Activated CD4-positive, alpha-beta T cell treated with anti-CD3 and anti-CD28 coated beads, Interleukin-2, amount 10 ng/mL, durations not matched to agents 7 days and 5 days (primary cell): ENCODE results near the gene AKAP12. TPM values are rescaled to one million over a fixed set of nuclear protein-coding genes. Genes with fewer than 3 reads are reported as not detected.
"Not testable (repeated sequence)": the region's sequence is repeated elsewhere in the genome, so short reads cannot be mapped to it uniquely, and the experiment has no call there.

Experiments used
- CTCF ChIA-PET: fragments of 350-600 bp; sonication (Branson Sonifier 250); formaldehyde crosslinking; loops from one replicate; lab custom pipeline; 2021; ENCODE audit warnings: antibody characterized with exemption; lab: Charles Lee
- POLR2A ChIA-PET: fragments of 350-600 bp; sonication (Branson Sonifier 250); formaldehyde crosslinking; loops from one replicate; lab custom pipeline; 2021; ENCODE audit warnings: antibody characterized with exemption; lab: Charles Lee
- DNase-seq: peaks from one replicate; pipeline ENCODE4 v3.0.0-alpha.2; 2020
- H3K27ac Mint-ChIP-seq: one replicate; pipeline ENCODE4 v1.8.0; 2021; ENCODE audit warnings: mild to moderate bottlenecking, moderate library complexity, mixed read lengths
- H3K27me3 Mint-ChIP-seq: one replicate; pipeline ENCODE4 v1.8.0; 2021; ENCODE audit warnings: mixed read lengths
- H3K36me3 Mint-ChIP-seq: one replicate; pipeline ENCODE4 v1.8.0; 2021; ENCODE audit warnings: low read depth, mixed read lengths
- H3K4me1 Mint-ChIP-seq: one replicate; pipeline ENCODE4 v1.8.0; 2021; ENCODE audit warnings: mixed read lengths
- H3K4me3 Mint-ChIP-seq: one replicate; pipeline ENCODE4 v1.8.0; 2021; ENCODE audit warnings: mild to moderate bottlenecking, moderate library complexity, mixed read lengths
- H3K9me3 Mint-ChIP-seq: one replicate; pipeline ENCODE4 v1.8.0; 2021; ENCODE audit warnings: mixed read lengths
- total RNA-seq, 2 experiments: library from RNA; stranded (reverse); gene quantifications; one replicate each; pipeline ENCODE4 v1.2.3, GENCODE V29; 2021

AKAP12 gene
- total RNA-seq, 2 experiments from 2014 or later: 0.52 to 0.60 TPM

- Mint-ChIP-seq H3K27me3 (peaks cover 4% of the 10 kb centered on the region), H3K36me3 (no peaks in the 10 kb centered on the region), H3K9me3 (no peaks in the 10 kb centered on the region), H3K4me3 (no peak overlapping the region), H3K27ac (no peak overlapping the region), H3K4me1 (no peaks in the 10 kb centered on the region)
- ChIA-PET POLR2A (no interaction called here), CTCF (no interaction called here)
- no peak for DNase-seq
Observed at GRCh38 chr6:151309619-151310018, 69.9 kb downstream of the AKAP12 start.

GRCh38 chr6:151310279-151310678 lies 70.5 kb downstream of the AKAP12 start:
- ChIA-PET POLR2A (no interaction called here), CTCF (interaction anchor here (1.4 kb wide), 1 partner anchor 14 kb away, joined by 3 read pairs; no protein-coding TSS in a partner anchor)
- Mint-ChIP-seq H3K36me3 (no peaks in the 10 kb centered on the region), H3K4me1 (no peaks in the 10 kb centered on the region), H3K27me3 (peaks cover 4% of the 10 kb centered on the region), H3K27ac (no peak overlapping the region), H3K9me3 (peaks cover under 1% of the 10 kb centered on the region), H3K4me3 (no peak overlapping the region)
- no peak for DNase-seq

- no peak overlapping the region for H3K4me3 Mint-ChIP-seq
- H3K27me3 Mint-ChIP-seq: peaks cover 4% of the 10 kb centered on the region
- H3K4me1 Mint-ChIP-seq: no peaks in the 10 kb centered on the region
- H3K9me3 Mint-ChIP-seq: peaks cover 7% of the 10 kb centered on the region
- peaks cover 2% of the 10 kb centered on the region for H3K36me3 Mint-ChIP-seq
- DNase-seq: no peak
- ChIA-PET POLR2A (no interaction called here), CTCF (interaction anchor here (0.6 to 1.4 kb wide), 2 partner anchors 13 to 27 kb away, joined by 3 read pairs; no protein-coding TSS in a partner anchor)
- no peak overlapping the region for H3K27ac Mint-ChIP-seq
Observed at GRCh38 chr6:151310852-151311767, 71.3 kb downstream of the AKAP12 start.

- CTCF ChIA-PET: no interaction called here
- H3K36me3 Mint-ChIP-seq: peaks cover 2% of the 10 kb centered on the region
- no peaks in the 10 kb centered on the region for H3K4me1 Mint-ChIP-seq
- H3K9me3 Mint-ChIP-seq: peaks cover 9% of the 10 kb centered on the region
- DNase-seq: no peak
- POLR2A ChIA-PET: no interaction called here
- no peak overlapping the region for H3K27ac Mint-ChIP-seq
- H3K4me3 Mint-ChIP-seq: no peak overlapping the region
- H3K27me3 Mint-ChIP-seq: peaks cover 7% of the 10 kb centered on the region
Observed at GRCh38 chr6:151313066-151313491, 73.3 kb downstream of the AKAP12 start.

- H3K27me3 Mint-ChIP-seq: peaks cover 10% of the 10 kb centered on the region
- H3K27ac Mint-ChIP-seq, H3K4me3 Mint-ChIP-seq, H3K9me3 Mint-ChIP-seq, H3K4me1 Mint-ChIP-seq, POLR2A ChIA-PET, DNase-seq, H3K36me3 Mint-ChIP-seq, CTCF ChIA-PET: not testable (repeated sequence)
Observed at GRCh38 chr6:151315661-151316060, 75.9 kb downstream of the AKAP12 start.

- ChIA-PET POLR2A (no interaction called here), CTCF (interaction anchor here (1.4 kb wide), 1 partner anchor 303 kb away, joined by 3 read pairs; no protein-coding TSS in a partner anchor)
- Mint-ChIP-seq H3K4me1 (no peaks in the 10 kb centered on the region), H3K27ac (no peak overlapping the region), H3K27me3 (peaks cover 11% of the 10 kb centered on the region), H3K9me3 (peaks cover 9% of the 10 kb centered on the region), H3K36me3 (peaks cover 2% of the 10 kb centered on the region), H3K4me3 (no peak overlapping the region)
- DNase-seq: no peak
Observed at GRCh38 chr6:151317103-151317994, 77.6 kb downstream of the AKAP12 start.

GRCh38 chr6:151317995-151318365 lies 78.2 kb downstream of the AKAP12 start:
- POLR2A ChIA-PET: no interaction called here
- H3K4me1 Mint-ChIP-seq: no peaks in the 10 kb centered on the region
- CTCF ChIA-PET: interaction anchor here (1.4 kb wide), 1 partner anchor 304 kb away, joined by 3 read pairs; no protein-coding TSS in a partner anchor
- DNase-seq: no peak
- peaks cover 11% of the 10 kb centered on the region for H3K27me3 Mint-ChIP-seq
- peaks cover 2% of the 10 kb centered on the region for H3K36me3 Mint-ChIP-seq
- no peak overlapping the region for H3K27ac Mint-ChIP-seq
- no peak overlapping the region for H3K4me3 Mint-ChIP-seq
- peaks cover 9% of the 10 kb centered on the region for H3K9me3 Mint-ChIP-seq

GRCh38 chr6:151320140-151320539 lies 80.4 kb downstream of the AKAP12 start:
- POLR2A ChIA-PET: no interaction called here
- Mint-ChIP-seq H3K36me3 (peaks cover 2% of the 10 kb centered on the region), H3K9me3 (peaks cover 9% of the 10 kb centered on the region), H3K4me3 (no peak overlapping the region), H3K27ac (no peak overlapping the region), H3K4me1 (peaks cover 13% of the 10 kb centered on the region), H3K27me3 (peaks cover 25% of the 10 kb centered on the region)
- CTCF ChIA-PET: no interaction called here
- DNase-seq: no peak

GRCh38 chr6:151321438-151321837 lies 81.7 kb downstream of the AKAP12 start:
- Mint-ChIP-seq H3K27me3 (peaks cover 36% of the 10 kb centered on the region), H3K9me3 (no peaks in the 10 kb centered on the region), H3K4me3 (no peak overlapping the region), H3K27ac (no peak overlapping the region), H3K36me3 (no peaks in the 10 kb centered on the region), H3K4me1 (peaks cover 23% of the 10 kb centered on the region)
- CTCF ChIA-PET: interaction anchor here (1.0 to 6.6 kb wide), 3 partner anchors 9 to 430 kb away, joined by 3 to 64 read pairs (median 6); no protein-coding TSS in a partner anchor
- no peak for DNase-seq
- POLR2A ChIA-PET: no interaction called here

GRCh38 chr6:151322570-151322969 lies 82.8 kb downstream of the AKAP12 start:
- ChIA-PET CTCF (interaction anchor here (6.6 kb wide), 1 partner anchor 431 kb away, joined by 64 read pairs; no protein-coding TSS in a partner anchor), POLR2A (no interaction called here)
- no peak for DNase-seq
- Mint-ChIP-seq H3K9me3 (no peaks in the 10 kb centered on the region), H3K36me3 (no peaks in the 10 kb centered on the region), H3K4me3 (no peak overlapping the region), H3K27ac (no peak overlapping the region), H3K27me3 (peaks cover 42% of the 10 kb centered on the region), H3K4me1 (peaks cover 23% of the 10 kb centered on the region)

- DNase-seq: peak; percentile 75
- peaks cover 23% of the 10 kb centered on the region for H3K4me1 Mint-ChIP-seq
- no peaks in the 10 kb centered on the region for H3K9me3 Mint-ChIP-seq
- CTCF ChIA-PET: interaction anchor here (0.6 to 6.6 kb wide), 39 partner anchors 9 to 506 kb away, joined by 3 to 64 read pairs (median 4); no protein-coding TSS in a partner anchor
- no peaks in the 10 kb centered on the region for H3K36me3 Mint-ChIP-seq
- H3K27ac Mint-ChIP-seq: no peak overlapping the region
- H3K4me3 Mint-ChIP-seq: no peak overlapping the region
- POLR2A ChIA-PET: interaction anchor here (0.6 kb wide), 1 partner anchor 113 kb away, joined by 3 read pairs; no protein-coding TSS in a partner anchor
- H3K27me3 Mint-ChIP-seq: peaks cover 47% of the 10 kb centered on the region
Observed at GRCh38 chr6:151323791-151324487, 84.2 kb downstream of the AKAP12 start.

- Mint-ChIP-seq H3K36me3 (no peaks in the 10 kb centered on the region), H3K9me3 (no peaks in the 10 kb centered on the region), H3K27ac (no peak overlapping the region), H3K4me3 (no peak overlapping the region), H3K27me3 (peaks cover 51% of the 10 kb centered on the region), H3K4me1 (peaks cover 23% of the 10 kb centered on the region)
- ChIA-PET POLR2A (no interaction called here), CTCF (interaction anchor here (0.6 to 6.6 kb wide), 42 partner anchors 10 to 507 kb away, joined by 3 to 64 read pairs (median 4); no protein-coding TSS in a partner anchor)
- DNase-seq: no peak
Observed at GRCh38 chr6:151324488-151324825, 84.7 kb downstream of the AKAP12 start.
